Measurements from ENCODE around the gene GYS2.

Gene GYS2

DNA sequence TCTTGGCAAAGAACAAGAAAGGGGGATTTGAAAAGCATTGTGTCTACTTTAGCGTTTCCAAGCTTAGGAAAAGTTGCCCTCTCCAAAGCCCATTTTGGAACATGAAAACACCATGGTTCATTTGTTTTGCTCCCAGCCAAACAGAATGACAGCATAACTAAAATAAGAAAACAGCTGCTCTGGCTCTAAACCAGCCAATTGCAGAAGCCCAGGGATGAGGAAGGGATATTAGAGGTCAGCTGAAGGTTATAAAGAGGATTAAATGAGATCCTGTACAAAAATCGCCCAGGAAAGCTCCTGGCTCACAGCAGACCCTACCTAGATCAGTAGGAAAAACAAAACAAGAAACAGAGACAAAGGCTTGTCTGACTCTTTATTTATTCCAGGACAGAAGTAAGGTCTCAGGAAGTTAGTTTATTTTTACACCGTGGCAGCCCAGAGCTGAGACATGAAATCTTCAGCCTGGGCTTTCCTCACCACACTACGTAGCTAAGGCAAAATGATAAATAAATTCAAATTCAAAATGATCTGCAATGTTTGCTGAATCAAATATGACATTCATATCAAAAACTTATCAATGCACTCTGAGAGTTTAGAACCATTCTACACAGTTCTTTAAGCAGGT lies 52.7 kb downstream of the GYS2 start:
- no peak for DNase-seq

DNA sequence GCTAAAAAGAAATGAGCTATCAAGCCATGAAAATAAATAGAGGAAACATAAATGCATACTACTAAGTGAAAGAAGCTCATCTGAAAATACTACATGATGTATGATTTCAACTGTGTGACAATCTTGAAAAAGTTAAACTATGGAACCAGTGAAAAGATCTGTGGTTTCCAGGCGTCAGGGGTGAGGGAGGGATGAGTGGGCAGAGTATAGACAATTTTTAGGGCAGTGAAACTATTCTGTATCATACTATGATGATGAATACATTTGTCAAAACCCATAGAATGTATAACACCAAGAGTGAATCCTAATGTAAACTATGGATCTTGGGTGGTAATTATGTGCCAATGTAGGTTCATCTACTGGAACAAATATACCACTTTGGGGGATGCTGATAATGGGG lies 57.2 kb downstream of the GYS2 start:
- DNase-seq, result peak; percentile 21

DNA sequence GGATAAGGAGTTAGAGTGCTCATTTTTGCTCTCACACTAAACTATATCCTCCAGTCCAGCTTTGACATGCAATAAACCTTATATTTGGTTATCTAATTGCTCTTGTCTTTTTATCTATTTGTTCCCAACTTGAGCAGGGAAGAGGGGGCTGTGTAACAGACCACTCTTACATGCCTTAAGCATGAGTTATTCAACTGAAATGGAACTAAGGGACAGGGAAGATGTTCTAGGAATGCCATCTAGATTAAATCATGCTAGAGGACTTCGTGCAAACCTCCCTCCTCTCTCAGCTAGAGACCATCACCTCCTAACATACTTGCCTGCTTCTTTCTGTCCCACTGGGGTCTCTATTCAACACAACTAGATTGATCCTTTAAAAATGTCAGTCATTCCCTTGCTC lies 57.9 kb downstream of the GYS2 start:
- DNase-seq, result no peak

DNA sequence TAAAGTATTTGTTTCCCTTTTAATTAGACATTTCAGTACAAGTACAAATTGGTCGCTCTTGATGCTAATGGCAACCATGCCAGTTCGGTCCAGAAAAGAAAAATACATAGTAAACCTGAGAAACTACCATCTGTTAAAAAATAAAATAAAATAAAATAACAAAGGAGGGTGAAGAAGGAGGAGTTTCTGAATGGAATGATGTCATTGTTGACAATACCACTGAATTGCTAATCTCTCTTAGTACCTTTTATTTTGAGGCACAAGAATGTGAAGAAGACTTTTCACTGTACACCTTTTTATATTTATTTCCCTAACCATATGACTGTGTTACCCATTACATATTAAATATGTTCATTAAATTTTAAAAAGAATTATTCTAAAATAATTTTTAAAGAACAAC lies 59.1 kb downstream of the GYS2 start:
- DNase-seq, result no peak

DNA sequence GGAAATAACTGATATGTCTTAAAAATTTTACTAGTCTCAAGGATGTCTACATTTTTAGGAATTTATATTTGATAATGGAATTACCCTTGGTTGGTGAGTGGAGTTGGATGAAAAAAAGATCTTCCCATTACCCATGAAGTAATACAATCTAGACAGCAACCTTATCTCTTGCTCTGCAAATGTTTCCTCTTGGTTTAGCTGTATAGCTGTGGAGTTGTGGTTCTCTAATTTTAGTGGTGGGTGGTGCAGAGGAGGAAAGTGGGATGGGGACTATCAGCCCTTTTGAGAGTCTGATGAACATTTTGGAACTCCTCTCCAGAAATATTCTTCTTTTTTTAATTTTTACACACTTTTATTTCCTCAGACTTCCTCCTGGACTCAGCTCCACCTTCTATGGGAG lies 61.5 kb downstream of the GYS2 start:
- no peak for DNase-seq

DNA sequence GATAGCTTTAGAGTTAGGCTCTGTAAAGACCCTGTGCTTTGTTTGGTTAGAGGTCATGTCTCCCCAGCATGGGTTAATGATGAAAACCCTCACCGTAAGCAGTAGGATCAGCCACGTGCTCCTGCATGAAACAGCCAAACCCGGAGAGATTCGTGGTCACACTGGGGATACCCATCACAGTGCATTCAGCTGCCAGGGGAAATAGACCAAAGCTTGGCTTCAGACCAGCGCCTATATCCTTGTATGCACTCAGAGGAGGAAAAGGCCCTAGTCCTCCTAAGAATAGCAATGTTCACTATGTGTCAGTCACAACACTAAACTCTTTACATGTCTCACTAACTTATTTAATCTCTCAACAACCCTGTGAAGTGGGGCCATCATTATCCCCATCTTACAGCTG lies 62.2 kb downstream of the GYS2 start:
- DNase-seq, result no peak

DNA sequence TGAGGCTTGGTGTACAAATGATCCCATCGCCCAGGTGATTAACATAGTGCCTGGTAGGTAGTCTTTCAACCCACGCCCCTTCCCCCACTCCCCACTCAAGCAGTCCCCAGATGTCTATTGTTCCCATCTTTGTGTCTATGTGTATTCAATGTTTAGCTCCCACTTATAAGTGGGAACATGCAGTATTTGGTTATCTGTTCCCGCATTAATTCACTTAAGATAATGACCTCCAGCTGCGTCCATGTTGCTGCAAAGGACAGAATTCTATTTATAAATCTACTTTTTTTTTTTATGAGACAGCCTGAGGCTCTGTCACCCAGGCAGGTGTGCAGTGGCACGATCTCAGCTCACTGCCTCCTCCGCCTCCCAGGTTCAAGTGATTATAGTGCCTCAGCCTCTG lies 62.9 kb downstream of the GYS2 start:
- no peak for DNase-seq

DNA sequence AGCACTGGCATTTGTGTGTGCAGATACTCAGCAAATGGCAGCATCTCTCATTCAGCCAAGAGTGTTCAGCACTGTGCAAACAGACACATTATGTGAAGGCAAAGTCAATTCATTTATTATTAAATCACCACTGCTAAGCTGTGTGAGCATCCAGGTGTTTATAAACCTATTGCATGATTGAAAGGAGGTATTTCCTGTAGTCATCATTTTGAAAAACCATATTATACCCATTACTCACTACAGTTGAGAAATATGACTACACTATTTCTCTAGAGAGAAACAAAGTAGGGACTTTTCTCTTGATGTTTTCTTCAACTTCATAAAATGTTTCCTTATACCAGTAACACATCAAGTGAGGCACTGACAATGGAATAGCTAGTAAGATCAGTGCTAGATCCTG lies 64.8 kb downstream of the GYS2 start:
- DNase-seq, result no peak

DNA sequence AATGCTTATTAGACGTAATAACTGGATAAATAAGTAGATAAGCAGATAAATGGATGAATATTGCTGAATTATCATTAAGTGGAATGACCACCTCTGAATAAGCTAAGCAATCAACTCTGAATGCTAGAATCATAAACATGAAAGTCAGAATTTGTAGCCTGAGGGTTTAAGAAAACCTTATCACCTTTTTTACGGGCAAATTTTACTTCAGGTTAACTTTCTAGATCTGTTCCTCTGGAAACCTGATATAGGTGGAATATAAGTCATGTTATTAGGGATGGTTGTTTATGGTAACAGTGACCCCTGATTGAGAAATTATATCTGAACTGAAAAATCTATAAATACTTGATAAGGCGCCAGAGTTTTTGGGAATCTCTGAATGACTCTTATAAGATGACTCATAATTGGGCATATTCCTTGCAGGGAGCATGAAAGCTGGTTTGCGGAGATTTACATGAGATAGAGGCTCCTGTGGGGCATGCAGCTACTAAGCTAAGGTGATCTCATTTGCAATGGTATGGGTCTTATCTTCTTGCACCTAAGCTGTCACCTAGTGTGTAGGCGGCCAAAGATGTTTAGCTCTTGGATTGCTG lies 66.5 kb downstream of the GYS2 start:
- DNase-seq, result no peak

DNA sequence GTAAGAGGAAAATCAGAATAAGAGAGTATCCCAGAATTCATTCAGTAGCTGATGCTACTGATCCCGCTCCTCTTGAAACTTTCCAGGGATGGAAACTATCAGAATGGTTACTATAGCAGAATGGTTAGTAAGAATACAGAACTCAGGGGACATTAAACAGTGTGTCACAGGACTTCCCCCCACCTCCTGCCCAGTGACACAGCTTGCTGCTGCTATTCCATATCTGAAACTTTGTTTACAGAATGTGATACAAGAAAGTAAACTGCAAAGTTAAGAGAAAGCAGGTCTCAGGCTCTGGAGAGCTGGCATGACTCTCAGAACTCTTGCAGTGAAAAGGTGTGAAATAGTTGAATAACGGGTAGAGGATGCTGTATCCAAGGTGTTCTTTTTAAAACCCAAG lies 75.2 kb downstream of the GYS2 start:
- no peak for DNase-seq

DNA sequence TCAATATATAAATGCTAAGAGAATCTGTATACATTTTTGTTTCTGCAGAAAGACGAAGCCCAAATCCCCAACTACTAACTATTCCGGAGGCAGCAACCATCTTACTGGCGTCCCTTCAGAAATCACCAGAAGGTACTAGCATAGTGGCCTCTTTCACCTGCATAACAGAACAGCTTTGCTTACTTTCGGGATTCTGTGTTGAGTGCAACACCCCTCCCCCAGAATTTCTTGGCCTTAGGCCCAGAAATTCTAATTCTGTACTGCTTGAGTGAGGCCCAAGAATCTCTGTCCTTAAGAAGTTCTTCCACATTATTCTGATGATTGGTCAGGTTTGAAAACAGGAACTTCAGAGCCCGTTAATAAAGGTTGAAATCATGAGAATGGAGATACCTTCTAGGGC lies 75.7 kb downstream of the GYS2 start:
- DNase-seq, result no peak

DNA sequence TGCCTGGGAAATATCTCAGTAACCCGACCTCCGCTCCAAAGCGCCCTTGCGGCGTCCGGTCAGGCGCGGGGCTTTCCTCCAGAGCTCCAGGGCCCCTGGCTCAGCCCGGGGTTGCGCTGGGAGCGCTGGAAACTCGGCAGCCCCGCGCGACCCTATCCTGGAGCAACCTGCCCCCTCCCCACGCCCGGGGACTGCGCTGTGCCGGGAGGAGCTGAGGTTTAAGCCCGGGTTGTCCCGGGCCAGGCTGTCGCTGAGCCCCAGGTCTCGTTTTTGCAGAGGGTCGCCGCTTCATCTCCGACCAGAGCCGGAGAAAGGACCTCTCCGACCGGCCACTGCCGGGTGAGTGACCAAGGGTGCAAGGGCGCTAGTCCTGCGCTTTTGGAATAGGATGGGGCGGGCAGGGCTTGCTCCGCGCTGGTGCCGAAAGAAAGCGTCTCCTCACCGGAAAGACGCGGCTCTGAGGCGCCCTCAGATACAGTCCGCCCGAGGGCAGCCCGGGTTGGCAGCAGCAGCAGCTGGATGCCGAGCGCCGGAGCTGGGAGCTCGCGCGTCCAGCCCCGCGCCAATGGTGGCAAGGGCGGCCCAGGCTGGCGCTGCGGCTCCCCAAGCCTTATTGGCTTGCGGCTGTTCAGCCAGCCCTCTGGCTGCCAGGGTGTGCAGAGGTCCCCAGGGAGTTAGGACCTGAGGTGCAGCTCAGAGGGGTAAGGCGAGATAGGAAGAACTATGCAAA lies 77.0 kb downstream of the GYS2 start:
- DNase-seq, result peak; percentile 63

DNA sequence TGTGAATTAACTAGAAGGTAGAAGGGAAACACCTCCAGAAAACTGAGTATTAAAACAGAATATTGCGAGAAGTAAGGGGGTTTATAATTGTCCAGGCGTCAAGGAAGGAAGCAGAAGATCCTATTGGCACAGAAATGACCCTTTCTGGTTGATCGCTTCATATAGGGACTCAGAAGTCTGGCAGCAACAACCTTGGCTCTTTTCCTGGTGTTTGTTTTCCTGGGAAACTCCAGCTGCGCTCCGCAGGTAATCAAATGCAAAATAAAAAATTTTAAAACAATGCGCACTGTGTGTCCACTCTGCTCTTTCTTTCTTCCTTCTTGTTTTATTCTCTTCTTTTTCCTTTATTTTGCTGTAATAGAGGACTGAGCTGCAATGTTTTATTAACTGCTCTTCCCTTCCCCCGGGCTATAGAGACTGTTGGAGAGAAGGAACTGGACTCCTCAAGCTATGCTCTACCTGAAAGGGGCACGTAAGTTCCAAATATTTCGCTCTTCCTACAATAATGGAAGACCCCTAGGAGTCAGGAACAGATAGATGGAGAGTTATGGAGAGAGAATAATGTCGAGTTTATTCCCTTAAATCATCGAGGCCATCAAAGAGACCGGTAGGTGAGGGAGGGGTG lies 77.8 kb downstream of the GYS2 start:
- no peak for DNase-seq

DNA sequence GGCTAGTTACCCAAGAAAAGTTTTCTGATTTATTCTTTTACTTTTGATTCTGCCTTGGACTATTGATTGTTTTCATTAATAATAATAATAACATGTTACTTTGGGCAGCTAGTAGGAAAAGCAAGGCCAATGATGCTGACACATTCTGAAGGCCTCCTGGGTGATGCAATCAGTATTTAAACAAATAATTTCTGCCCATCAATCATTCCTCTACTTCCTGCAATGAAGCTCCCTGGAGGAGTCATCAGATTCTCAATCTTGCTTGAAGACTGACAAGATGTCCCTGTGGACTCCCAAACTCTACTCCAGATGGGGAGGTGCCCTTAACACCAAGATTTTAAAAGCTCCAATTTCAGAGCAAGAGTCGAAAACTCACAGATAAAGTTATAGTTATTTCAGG lies 78.6 kb downstream of the GYS2 start, which contains the start of gene SPX:
Gene SPX, plus strand, starts transcription at position 244 of the 400 bp plus-strand sequence. CDS start 177 bp downstream, outside the sequence.
- DNase-seq, result no peak

DNA sequence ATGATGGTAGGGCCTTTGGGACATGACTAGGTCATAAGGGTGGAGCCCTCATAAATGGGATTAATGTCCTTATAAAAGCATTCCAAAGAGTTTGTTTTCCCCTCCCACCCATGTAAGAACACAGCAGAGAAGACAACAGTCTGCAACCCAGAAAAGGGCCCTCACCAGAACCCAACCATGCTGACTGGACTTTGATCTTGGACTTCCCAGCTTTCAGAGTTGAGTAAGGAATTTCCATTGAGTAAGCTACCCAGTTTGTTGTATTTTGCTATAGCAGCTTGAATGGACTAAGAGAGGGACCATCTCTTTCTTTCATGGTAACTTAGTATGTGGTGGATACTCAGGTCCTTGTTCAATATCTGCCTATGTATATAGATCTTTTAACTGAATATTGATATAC lies 81.5 kb downstream of the GYS2 start:
- DNase-seq, result no peak

DNA sequence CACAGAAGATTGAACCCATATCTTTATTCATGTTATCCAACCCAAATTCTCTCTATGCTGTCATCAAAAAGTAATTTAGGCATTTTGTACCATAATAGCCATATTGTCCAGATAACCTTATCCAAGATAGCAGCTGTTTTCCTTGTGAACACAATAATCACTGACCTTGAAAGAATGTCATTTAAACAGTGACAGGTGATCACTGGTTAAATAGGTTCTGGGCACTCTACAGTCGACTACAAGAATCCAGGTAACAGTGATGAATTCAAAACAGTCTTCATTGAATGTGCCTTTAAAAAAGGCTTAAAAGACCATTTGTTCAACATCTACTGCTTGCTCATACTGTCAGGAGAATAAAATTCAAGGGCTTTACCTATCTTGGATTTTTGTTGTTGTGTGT lies 83.1 kb downstream of the GYS2 start:
- no peak for DNase-seq

DNA sequence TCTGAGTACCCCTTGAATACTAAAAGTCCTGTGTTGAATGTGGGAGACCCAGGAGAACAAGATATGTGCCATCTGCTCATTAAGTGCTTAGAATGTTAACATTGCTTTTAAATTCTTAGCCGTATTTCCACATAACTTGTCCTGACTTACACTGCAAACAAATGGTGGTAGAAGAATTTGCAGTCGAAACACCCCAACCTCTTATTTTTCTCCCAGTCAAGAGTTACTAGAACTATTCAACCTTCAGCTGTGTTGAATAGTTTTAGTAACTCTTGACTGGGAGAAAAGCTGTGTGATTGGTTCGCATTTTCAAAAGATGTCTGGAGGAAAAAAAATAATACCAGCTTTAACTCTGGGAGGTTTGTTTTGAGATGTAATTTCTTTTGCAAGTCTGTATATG lies 86.2 kb downstream of the GYS2 start:
- DNase-seq, result no peak

DNA sequence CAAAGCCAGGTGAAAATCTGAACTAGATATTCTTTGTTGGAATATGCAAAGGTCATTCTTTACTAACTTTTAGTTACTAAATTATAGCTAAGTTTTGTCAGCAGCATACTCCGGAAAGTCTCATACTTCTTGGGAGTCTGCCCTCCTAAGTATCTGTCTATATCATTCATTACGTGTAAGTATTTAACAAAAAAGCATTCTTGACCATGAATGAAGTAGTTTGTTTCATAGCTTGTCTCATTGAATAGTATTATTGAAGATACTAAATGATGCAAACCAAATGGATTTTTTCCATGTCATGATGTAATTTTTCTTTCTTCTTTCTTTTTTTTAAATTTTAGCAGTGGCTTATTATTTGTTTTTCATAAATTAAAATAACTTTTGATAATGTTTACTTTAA lies 88.4 kb downstream of the GYS2 start:
- DNase-seq, result no peak

DNA sequence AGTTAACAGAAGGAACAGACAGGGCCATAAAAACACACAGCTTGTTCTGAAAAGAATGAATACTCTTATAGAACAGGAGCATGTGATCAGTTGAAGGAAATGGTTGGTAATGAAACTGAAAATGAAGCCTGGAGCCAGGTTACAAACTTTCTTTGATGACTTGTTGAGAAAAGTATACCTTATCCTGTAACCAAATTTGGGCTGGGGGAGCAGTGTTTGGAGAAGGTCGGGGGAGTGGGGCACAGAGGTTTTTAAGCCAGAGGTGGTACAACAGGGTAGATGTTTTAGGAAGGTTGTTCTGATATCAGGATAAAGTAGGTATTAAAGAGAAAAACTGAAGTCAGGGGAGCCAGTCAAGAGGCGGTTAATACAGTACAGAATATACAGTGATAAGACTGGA lies 94.9 kb downstream of the GYS2 start:
- no peak for DNase-seq

DNA sequence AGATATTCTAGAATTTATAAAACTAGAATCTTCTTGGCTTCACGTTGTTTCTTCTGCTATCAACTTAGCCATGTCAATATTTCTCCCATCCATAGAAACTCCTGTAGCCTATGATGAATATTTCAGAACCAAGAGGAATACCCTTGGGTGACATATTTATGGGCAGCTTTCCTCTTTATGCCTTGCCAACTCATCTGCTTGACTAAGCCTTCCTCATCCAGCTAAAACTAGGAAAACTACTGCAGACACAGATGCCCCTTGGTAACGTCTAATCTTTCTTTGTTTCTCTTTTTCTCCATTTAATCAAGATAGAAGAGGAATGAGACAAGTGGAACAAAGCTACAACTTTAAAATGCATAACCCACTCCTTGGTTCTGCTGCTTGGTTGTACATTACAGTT lies 96.8 kb downstream of the GYS2 start:
- DNase-seq, result no peak

DNA sequence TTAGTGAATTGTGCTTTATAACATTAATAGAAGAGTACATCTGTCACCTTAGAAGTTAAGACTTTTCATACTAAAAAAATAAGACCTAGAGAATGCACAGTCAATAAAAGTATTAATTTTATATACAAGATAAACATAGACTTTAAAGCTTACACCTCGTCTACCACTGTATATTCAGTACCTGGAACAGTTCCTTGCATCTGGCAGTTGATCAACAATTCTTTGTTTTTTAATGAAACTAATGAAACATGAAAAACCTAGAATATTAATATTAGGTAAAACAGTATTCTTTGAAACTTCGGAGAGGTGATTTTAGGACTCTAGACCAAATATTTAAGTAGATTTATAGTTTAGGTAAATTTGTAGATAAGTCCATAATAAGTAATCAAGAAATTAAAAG lies 98.8 kb downstream of the GYS2 start:
- DNase-seq, result no peak

DNA sequence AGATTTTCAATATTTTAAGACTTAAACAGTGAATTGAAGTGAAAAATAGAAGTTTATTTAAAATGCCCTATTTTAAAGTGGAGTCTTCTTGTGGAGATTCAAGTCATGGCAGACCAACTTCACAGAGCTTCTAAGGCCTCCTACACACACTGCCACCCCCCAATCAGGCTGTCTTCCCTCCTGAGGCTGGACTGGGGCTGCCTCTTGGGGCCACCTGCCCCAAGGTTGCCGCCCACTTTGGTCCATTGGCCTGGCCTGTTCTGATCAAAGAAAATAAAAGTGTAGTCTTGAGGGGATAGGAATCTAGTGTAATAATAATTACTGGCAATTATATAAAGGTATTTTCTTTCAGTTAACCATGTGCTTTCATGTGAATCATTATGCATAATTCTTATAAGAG lies 101.8 kb downstream of the GYS2 start:
- DNase-seq, result no peak

DNA sequence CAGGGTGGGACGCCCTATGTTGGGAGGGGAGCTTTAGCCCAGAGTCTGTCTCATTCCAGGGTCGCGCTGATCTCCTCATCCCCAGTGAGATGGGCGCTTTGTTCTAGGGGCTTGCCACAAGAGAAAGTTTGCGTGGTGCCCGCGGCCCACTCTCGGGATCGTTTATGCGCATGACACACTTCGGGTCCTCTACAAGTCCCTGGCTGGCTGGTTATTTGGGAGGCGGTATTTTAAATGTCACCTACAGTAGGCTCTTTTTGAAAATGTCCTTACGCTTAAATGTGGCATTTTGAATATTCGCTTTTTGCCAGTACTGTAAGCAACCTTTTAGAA lies 102.5 kb downstream of the GYS2 start:
- peak; percentile 50 for DNase-seq

Measured in activated naive CD4-positive, alpha-beta T cell treated with Interleukin-2 at 50 U/mL for 16 hours (primary cell).